Stimulated activated CD8-positive, alpha-beta memory T cell treated with anti-CD3 and anti-CD28 coated beads, Interleukin-12 subunit alpha, Interleukin-12 subunit beta, amount 100 ng/mL, for 4 hours (primary cell): ENCODE results near the gene ADGRL3.

ENCODE experiments used
- DNase-seq: peaks from one replicate; pipeline ENCODE4 v3.0.0-alpha.2; 2020; ENCODE audit warnings: low read depth

ADGRL3 gene

DNA sequence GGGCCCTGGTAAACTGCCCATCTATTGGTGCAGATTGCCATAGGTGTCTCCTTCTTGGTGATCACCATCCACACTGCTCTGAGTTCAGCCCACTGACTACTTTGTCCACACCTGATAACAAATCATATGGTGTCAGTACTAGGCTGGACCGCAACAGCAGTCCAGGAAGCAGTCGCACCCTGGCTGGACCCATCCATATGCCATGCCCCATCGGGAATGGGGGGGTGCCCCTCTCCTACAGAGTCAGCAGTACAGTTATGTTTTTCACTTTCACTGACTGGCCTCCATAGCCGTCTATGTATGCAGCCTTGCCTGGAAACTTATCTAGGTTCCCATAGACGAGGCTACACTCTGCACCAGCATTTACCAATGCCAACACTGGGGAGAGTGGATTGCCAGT lies 226.1 kb downstream of the ADGRL3 start:
- DNase-seq = no peak

DNA sequence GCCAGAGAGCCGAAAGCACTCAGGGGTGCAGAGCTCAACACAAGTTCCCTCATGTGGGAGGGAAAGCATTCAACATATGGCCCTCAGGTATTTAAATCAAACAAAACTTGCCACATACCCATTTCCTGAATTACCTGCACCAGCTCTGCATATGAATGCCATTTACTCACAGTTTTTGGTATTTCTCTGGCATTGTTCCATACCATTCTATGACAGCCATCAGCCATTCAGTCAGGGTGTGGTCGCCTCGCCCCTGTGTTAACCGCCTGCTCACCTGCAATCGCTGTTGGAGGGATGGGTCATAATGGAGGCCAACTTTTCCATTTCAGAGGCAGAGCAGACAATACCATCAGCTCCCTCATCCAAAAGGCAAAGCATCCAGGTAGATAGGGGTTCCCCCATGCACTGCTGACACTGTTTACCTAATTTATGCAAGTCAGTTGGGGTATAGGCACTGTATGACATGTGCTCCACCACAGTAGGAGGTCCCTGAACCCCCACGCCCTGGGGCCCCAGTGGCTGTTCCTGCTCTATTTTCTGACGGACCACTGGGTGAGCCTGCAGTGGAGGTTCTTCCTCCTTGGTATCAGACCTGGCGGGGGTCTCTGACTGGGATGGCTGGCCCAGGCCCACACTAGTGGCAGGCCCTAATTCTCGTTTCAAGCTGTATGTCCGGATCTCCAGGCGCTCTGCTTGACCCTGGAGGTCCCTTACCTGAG lies 227.1 kb downstream of the ADGRL3 start:
- no peak for DNase-seq

DNA sequence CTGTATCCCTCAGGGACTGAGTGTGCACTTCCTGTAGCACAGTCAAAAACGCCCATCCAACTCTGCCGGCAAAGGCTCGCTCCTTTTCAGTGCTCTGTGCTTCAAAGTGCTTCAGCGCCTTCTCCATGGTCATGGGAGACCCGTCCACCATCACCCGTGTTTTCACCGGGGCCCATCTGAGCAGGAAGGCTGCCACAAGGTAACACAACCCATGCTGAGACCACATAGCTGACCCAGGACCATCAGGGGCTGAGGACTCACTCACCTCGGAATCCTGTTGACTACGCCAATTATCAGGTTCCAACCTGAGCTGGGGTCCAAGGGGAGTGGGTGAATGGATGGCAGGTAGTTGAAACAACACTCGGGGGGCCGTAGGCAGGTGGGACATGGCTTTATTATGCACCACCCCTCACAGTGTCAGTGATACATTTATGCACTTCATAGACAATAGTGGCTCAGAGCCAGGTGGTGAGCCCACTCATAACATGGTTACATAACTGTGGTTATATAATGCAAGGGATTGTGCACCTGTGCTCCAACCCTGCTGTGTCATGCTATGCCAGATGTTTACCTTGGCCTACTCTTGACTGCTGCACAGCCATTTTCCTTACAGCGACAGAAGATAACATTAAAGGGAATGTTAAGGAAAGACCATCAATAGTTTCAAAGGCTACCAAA lies 227.8 kb downstream of the ADGRL3 start:
- DNase-seq = no peak

DNA sequence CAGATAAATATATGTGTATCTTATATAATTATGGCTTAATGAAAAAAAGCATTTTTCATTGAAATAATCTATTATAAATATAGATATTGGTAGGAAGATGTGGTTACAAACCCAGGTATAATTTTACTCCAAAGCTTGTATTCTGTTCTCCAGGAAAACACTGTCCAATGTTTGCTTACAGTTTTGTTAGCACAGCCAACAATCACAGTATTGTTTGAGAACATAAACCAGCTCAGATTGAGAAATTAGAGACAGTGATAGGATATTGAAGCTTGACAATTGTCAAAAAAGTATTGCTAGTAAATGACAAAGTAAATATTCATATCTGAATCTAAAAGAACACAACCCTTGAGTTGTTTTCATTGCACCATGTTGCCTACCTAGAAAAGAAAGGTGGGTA lies 228.8 kb downstream of the ADGRL3 start:
- no peak for DNase-seq

DNA sequence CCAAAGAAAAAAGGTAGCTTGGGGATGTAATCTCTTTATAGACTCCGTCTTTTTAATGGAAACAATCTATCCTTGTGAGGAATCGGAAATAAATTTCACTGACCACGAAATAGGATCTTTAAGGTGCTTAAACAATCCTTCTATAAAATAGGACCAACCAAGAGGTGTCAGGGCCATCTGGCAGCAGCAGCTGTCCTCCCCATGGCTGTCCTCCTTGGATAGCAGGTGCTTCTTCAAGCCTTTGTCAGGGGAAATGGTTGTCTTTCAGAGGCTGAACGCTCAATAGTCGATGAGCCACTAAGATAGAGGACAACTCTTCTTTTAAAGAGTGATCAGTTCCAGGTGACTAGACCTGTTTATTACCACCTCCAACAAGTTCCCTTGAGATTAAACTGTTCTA lies 231.0 kb downstream of the ADGRL3 start:
- DNase-seq = no peak

DNA sequence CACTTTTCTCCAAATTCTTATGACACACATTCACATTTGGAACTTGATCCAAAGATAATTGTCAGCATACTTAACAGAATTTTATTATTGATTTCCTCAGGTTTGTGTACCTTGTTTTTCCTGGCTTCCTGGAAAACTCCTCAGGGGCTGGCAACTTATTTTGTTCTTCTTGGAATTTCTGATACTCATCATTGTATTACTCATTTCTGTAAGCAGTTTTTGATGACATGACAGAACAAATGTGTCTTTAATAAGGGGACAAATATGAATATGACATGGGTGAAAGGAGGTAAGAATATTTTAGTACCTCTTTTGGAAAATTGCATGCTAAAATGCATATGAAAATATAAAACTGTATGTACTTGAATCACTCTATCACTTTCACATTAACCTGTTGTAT lies 237.8 kb downstream of the ADGRL3 start:
- no peak for DNase-seq

DNA sequence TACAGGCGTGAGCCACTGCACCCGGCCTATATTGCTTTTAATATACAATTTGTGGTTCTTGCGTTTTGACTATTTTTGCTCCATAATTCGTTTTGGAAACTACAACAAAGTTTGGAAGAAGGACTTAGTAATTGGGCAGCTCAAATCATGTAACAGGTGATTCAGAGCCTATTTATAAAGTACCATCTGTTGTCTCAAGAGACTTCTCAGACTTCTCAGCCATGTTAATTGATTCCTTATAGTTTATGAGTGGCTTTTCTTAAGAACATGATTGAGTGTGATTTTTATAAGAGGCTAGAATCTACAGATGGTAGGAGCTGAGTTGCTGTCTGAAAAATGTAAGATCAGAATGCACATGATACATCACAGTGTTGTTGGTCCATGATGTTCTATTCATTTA lies 240.2 kb downstream of the ADGRL3 start:
- no peak for DNase-seq

DNA sequence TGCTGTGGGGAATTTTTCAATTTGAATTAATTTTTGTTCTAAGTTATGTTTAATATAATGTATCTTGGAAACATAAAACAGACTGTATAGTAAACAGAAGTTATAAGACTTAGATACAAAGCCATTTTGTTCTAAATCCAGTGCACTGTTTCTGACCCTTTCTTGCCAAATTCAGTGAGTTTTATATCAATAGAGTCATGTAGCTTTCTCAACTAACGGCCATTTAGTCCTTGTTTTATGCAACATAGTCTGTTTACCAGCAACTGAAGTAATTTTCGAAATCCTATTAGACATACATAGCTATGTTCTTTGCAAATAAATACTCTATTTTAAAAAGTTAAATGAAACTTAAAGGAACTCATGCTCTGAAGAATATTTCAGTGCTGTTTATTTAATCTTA lies 242.8 kb downstream of the ADGRL3 start:
- no peak for DNase-seq

DNA sequence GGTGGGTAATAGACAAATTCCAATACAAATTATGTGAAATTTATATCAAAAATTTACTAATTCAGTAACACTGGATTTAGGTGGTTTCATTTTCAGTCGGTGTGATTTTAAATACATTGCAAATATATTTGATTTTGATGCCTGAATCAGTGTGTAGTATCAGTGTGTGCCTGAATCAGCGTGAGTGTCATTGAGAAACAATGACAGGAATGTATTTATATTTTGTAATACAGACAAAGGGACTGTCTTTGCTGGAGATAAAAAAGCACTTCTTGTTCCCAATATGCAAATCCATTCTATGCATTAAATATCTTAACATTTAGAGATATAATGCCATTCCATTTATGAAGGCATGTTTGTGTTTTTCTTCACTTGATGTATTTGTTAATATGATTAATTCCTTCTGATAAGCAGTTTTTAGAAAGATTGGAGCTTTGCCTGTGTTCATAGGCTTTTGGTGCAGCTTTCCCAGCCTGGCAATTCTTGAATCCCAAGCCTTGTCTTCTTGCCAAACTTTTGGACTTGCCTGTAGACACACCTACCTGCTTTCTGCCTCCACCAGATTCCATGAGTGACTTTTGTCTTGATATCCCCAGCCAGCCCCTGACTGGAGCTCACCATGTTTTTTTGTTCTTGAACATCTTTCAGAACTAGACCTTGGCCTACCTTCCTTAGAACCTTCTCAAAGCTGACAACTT lies 243.8 kb downstream of the ADGRL3 start:
- DNase-seq = no peak

DNA sequence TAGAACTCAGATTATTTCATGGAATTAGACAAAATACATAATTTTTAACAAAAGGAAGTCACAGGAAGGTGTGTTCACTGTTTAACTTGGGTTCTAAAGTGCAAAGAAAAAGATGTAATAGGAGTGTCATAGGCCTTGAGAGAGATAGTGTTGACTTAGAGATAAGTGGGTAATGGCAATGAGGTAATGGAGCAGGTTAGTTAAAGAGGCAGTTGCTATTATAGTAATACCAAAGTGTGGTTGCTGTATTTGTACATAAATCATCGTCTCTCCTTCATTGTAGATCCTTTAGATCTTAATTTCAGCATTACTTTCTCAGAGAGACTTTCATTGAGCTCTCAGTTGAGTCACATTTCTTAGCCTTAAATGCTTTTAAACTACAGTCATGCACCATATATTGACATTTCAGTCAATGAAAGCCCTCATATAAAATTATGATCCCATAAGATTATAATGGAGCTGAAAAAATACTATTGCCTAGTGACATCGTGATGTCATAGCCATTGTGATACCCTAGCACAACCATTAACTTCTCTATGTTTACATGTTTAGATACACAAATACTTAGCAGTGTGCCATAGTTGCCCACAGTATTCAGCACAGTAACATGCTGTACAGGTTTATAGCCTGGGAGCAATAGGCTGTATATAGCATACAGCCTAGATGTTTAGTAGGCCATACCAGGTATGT lies 245.4 kb downstream of the ADGRL3 start:
- no peak for DNase-seq

DNA sequence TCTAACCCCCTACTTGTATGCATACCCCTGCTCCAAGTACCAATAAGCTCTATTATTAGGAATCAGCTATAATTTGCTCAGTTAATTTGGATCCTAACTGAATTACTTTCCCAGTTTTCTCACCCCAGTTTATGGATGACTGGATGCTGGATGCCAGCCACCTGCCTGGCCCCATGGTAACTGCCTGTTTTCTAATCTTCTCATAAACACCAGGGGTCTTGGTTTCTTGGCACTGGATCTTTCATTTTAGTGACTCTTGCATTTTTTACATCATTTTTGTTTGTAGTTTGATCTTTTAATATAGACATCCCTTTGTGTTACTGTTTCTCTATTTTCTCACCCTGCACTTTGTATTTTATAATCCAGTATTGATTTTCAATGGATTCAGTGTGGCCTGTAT lies 246.8 kb downstream of the ADGRL3 start:
- DNase-seq = no peak

DNA sequence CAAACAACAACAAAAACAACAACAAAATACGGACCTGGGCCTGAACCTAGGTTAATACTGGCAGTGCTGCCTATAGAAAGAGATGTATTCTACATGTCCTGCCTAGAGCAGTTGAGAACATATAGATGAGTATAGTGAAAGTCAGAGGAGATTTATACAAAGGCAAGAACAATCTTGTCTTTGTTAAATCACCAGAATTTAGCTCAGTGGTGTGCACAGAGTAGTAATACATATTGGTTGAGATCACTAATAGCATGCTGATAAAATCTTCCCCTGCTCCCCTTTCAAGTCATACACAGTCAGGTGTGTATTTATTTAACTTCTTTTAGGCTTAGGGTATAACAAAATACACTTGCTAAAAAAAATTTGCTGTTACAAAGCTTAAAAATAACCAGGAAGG lies 247.8 kb downstream of the ADGRL3 start:
- DNase-seq = no peak

DNA sequence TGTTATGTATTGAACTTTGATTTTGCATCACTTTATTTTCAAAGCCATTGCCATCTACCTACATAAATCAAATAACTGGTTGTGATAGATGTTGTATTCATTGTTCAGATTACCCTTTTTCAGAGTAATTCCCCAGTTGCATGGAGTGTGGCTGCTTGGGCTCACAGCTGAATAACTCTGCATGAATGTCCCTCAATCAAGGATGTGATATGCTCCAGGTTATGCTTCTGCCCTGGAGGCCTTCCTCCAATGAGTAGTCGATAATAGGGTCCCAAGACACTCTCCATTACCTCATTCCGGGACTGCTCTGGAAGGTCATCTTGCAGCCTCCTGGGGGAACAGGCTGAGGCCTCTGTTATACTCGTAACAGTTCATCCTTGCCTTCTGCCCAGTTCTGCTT lies 251.8 kb downstream of the ADGRL3 start:
- no peak for DNase-seq

DNA sequence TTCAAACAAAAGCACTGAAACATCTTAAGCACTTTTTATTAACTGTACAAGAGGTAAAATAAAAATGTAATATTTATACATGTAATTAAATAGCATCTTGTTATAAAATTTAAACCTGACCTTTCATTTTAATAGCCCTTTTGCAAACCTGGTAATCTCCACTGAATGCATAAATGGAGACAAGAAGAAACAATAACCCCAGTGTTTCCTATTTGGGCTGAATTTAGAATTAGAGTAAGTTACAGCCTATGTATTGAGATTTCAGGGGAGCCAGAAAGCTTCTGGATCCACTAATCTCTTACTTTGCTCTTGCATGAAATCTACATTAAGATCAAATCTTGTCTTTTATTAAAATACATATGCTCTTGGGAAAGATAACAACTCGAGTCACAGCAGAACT lies 261.8 kb downstream of the ADGRL3 start:
- no peak for DNase-seq

DNA sequence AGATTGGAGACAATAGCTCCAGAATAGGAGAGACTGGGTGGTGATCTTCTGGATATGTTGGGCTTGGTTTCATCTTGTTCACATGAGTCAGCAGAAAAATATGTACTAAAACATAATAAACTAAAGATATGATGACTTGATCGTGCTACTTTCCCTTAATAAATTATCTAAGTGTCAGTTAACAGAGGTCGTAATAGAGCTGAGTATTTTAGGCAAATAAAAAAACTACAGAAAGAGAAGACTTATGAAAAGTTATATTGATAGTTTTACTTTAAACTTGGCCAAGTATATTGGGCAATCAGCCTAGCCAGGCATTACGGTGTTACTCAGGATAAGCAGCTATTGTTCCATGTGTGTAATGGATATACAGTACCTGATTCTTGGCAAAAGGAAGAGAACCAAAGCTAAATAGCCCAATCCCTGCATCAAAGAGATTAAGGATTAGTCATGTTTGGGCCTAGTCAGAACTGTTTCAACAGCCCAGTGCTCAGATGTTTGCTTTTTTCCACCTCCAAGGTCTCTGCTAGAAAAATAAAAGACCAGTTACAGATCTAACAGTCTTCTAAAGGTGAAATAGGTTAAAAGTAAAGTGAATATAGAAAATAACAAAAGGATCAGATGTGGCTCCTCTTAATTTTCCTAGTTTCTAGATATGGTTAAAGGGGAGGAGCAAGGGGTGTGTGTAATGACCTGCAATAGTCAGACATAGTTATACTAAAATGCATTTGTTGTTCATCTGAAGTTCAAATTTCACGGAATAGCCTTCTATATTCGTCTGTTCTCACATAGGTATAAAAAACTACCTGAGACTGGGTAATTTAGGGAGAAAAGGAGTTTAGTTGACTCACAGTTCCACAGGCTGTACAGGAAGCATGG lies 262.6 kb downstream of the ADGRL3 start:
- DNase-seq = no peak

DNA sequence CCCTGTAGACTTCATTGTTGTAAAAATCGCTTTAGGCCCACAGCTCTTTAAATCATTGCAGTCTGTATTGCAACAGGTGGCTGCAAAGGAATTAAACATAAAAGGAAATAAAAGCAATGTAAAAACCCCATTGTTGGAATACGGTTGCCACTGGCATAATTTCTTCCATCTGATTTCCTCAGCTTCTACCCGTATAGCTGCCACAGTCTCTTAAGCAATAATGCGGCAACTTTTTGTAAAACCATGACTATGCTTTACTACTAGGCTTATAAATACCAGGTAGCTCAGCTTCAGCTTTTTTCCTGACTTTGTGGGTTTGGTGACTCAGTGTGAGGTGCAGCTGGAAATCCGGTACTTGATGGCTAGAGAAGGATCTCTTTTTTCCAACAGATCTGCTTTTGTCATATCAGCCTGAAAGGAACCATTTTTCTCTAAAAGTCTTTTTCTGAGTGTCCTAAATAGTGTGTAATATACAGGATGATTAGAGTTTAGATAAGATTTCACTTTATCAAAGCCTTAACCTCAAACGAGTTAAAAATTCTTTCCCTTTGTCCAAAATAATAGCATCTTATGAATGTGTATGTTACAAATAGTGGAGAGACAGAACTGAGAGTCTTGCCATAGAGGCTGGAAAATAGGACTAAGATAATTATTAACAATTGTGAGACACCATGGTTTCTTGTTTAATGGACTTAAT lies 268.0 kb downstream of the ADGRL3 start:
- DNase-seq = no peak

DNA sequence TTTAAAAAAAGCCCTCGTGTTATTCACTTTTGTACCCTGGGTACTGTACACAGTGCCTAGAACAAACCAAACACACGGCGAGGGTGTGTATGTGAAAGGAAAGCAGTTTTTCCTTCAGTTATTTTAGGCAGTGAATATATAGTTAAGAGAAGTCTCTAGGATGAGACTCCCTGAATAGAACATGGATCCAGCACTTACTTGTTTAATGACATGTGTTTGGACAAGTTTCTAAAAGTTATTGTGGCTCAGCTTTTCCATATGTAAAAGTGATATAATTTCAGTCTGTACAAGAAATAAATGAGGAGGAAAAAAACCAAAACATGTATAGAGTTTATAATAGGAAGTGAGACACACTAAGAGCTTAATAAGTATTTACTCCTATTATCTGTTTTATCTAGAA lies 273.2 kb downstream of the ADGRL3 start:
- no peak for DNase-seq

DNA sequence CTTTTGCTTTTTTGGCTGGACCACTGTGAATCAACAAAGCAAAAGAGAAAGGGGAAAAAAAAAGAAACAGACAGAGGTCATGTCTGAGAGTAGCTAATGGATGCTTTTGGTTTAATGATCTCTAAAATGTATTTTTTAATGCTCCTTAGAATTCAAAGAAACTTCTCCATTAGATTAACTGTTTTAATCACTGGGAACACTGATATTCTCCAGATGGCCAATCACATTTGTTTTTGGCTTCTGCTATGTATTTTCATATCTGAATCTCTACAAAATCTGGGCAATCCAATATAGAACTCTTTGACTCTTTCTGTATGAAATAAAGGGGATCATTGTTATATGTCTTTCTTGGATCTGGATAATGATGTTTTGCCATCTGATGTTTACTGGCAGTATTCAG lies 278.2 kb downstream of the ADGRL3 start:
- no peak for DNase-seq

DNA sequence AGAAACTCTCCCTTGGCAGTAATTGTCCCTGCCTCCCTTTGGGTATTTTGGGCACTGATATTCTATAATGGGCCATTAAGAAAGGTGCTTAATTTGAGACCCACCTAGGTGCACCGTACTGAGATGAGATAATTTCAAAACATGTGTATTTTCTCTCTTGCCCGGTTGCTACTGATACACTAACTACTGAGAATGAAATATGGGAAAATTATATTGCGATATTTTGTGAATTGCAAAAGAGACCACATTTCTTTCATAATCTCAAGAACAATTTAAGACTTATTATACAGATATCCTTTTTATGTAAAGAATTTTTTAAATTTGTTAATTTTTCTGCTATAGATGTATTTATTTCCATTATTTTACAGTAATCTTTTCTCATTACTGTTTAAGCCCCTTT lies 284.9 kb downstream of the ADGRL3 start:
- no peak for DNase-seq

DNA sequence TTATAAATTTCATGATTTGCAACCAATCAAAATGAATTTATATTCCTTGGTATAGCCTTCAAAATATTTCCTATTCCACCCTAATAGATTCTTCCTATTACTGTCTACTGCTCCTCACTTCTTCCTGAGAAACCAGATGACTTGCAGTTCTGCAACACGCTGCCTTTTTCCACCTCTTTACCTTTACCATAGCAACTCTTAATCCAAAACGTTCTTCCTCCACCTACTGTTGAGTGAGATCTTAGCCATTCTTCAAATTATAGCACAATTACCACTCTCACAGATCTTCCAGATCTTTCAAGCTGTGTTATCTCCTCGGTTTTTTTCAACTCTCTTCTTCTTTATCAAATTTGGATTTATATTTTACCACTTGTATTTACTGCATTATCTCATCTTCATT lies 289.8 kb downstream of the ADGRL3 start:
- no peak for DNase-seq

DNA sequence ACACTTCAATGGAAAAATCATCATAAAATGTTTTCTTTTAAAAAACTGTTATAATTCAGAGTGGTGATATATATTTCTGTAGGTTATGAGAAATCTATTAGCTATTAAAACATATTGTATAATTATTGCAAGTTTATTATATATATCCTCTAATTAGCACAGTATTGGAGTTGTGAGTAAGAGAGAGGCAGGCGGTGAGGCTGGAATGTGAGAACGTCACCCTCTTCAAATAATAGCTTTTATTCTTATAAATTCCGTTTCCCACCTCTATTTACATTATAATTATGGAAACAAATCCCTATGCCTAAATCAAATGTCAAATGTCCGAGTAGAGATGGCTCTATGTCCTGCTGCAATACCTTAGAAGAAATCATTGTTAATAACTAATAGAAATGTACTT lies 292.9 kb downstream of the ADGRL3 start:
- no peak for DNase-seq
